SIG-M5 treated with dmso at 0.1 percent for 504 hours (cell line): ENCODE results near the gene ADIPOR2.
"Not testable (repeated sequence)": the region's sequence is repeated elsewhere in the genome, so short reads cannot be mapped to it uniquely, and the experiment has no call there.

Experiments
- DNase-seq: peaks from one replicate; lab custom pipeline; 2025; ENCODE audit not compliant: unreplicated experiment; lab: John Stamatoyannopoulos, UW

ADIPOR2 gene

DNA sequence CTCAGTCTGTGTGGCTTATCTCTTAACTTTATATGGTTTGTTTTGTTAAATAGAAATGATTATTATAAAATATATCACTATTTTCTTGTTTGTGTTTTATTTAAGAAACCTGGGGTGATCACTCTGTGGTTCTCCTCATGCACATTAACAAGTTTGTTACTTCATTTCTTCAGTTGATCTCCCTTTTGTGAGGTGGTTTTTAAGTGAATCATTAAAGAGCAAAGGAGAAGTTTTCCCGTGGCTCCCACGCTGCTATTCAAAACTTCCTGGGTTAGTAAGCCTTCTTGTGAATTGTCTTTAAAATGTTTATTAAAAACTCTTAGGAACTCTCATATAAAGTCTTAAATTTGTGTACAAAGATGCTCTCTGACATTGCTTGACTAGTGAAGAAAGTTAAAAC lies 11.8 kb downstream of the ADIPOR2 start:
- DNase-seq = no peak

DNA sequence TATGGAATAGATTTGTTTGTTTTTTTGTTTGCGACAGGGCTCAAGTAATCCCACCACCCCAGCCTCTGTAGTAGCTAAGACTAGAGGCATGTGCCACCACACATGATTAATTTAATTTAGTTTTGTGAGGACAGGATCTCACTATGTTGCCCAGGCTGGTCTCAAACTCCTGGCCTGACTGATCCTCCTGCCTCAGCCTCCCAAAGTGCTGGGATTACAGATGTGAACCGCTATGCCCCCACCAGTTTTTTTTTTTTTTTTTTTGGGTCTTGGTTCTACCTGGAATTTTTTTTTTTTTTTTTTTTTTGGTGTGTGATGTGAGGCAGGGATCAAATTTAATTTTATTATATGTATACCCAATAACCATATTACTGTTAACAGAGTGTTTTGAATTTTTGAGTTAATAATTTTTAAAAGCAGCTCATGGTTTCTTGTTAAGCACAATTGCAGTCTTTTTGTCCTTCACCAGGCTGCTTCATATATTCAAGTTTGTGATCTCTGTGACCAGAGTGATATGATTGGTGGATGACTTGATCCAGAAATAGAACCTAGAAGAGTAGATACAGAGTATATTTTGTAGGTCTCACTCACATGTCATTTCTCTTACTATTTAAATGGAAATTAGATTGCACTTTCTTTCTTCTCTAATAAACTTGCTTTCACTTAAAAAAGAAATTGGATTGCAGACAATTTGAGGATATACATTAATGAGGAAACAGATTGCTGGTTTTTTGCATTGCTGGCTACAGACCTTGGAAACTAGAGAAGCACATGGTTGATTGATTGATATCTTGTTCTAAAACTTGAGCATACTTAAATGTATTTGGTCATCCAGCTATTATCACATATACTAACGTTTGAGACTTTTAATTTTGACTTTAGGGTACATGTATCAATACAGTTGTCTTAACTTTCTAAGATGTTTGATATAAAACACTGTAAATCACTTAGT lies 13.2 kb downstream of the ADIPOR2 start:
- no peak for DNase-seq

DNA sequence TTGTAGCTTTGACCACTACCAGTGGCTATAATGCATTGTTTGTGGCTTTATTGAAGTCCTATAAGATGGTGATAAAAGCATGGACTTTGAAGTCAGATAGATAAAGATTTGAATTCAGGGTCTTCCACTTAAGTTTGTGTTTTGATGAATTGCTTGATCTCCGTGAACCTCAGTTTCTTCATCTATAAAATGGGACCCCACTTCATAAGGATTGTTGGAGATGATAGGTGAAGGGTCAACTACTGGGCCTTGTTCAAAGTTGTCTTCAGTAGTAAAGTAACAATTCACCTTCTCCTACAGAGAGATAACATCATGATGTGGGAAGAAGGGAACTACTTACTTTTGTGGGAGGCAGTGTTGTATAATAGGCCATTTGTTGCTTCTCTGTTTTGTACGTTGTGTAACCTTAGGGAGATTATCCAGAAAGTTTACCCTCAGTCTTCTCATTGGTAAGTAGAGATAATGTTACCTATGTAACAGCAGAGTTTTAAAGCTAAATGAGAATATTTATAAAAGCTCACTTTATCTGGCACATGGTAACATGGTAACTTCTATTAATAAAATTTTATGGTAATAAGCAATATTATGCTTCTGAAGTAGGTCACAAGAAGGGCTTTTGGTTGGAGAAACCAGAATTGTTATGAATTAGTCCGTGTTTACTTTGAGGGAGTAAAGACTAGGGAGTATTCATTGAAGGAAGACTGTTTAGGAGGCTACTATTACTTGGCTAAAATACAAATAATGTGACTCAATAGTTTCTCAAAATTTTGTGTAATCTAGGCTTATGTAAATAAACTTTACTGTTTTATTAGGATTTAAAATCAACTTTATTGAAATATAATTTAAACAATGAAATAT lies 15.1 kb downstream of the ADIPOR2 start:
- DNase-seq = no peak

DNA sequence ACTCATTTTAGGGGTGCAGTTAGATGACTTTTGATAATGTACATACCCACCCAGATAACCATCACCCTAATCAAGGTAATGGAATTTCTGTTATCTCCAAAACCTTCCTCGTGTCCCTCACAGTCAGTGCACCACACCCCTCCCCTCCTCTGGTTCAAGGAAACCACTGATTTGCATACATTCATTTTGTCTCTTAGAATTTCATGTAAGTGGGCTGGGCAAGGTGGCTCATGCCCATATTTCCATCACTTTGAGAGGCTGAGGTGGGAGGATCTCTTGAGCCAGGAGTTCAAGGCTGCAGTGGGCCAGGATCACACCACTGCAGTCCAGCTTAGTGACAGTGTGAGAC lies 15.7 kb downstream of the ADIPOR2 start:
- no peak for DNase-seq

DNA sequence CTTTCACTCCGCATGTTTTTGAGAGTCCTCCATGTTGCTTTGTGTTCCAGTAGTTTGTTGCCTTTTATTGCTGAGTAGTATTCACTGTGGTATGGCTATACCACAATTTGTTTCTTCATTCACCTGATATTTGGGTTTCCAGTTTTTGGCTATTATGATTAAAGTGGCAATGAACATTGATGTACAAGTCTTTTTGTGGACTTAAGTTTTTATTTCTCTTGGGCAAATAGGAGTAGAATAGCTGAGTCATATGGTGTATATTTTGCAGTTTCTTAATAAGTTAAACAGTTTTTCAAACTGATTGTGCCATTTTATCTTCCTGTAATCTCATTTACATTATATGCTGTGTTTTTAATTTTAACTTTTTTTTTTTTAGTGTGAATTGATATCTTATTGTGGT lies 16.2 kb downstream of the ADIPOR2 start:
- no peak for DNase-seq

DNA sequence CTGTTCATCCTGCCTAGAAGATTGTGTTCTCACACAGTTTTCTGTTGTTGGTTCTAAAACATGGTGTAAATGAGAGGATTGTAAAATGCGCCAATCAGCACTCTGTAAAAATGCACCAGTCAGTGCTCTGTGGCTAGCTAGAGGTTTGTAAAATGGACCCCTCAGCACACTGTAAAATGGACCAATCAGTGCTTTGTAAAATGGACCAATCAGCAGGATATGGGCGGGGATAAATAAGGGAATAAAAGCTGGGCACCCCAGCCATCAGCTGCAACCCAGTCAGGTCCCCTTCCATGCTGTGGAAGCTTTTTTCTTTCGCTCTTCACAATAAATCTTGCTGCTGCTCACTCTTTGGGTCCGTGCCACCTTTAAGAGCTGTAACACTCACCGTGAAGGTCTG lies 19.1 kb downstream of the ADIPOR2 start:
- DNase-seq = not testable (repeated sequence)

DNA sequence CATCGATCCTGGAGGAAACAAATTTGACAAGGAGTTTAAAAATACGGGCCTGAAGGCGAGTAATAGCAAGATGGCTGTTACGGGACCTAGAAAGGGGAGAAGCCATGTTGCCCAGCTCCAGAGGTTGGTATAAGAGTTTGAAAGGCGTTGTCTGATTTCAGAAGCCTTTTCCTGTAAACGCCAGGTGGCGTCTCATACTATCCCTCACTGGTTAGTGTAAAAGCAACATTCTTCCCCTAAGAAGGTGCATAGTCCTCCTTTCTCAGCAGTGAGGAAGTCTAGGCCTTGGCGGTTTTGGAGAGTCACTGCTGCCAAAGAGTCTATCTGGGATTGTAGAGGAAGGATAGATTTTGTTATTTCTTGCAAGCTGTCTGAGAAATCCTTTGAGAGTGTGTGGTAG lies 20.0 kb downstream of the ADIPOR2 start:
- not testable (repeated sequence) for DNase-seq

DNA sequence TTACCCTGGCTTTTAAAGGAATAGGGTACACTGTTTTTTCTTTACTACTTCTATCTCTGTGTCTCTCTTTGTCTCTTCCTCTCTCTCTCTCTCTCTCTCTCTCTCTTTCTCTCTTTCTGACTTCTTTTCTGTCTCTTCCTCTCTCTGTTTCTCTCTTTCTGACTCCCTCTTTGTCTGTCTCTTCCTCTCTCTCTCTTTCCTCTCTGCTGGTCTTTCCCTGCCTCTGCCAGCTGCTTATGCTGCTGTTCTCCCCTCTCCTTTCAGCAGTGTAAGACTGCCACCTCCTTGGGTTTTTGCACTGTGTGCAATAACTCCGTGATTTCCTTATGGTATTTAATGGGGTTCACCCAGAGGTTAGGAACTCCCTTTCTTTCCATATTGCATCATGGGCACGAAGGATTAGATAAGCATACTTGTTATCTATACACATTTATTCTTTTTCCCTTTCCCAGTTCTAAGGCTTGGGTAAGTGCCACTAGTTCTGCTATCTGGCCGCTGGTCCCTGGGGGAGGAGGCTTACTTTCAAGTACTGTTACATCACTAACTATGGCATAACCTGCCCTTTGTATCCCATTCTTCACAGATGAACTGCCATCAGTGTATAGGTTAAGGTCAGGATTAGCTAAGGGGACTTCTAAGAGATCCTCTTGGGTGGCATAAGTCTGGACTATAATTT lies 20.8 kb downstream of the ADIPOR2 start:
- DNase-seq = peak; percentile 42

DNA sequence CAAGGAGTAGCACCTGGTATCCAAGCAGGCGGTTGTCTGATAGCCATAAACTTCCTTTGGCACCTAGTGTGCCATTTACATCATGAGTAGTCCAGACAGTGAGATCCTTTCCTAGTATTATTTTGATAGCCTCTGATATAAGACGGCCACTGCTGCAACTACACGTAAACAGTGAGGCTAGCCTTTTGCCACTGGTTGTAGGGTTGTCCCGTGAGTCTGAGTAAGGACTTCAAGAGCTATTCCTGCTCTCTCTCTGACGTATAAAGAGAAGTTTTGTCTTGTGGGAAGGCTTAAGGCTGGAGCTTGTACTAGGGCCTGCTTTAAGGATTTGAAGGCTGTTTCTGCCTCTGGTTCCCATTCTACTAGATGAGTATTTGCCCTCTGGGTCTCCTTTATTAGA lies 21.4 kb downstream of the ADIPOR2 start:
- not testable (repeated sequence) for DNase-seq

DNA sequence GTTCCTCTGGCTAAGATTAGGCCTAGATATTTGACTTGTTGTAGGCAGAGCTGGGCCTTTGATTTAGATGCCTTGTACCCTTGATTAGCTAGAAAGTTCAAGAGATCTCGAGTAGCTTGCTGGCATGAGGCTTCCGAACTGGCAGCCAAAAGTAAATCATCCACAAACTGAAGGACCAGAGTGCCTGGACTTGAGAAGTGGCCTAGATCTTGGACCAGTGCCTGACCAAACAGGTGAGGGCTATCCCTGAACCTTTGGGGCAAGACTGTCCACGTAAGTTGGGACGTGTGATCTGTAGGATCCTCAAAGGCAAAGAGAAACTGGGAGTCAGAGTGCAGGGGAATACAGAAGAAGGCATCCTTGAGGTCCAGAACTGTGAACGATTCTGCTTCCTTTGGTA lies 22.0 kb downstream of the ADIPOR2 start:
- not testable (repeated sequence) for DNase-seq

DNA sequence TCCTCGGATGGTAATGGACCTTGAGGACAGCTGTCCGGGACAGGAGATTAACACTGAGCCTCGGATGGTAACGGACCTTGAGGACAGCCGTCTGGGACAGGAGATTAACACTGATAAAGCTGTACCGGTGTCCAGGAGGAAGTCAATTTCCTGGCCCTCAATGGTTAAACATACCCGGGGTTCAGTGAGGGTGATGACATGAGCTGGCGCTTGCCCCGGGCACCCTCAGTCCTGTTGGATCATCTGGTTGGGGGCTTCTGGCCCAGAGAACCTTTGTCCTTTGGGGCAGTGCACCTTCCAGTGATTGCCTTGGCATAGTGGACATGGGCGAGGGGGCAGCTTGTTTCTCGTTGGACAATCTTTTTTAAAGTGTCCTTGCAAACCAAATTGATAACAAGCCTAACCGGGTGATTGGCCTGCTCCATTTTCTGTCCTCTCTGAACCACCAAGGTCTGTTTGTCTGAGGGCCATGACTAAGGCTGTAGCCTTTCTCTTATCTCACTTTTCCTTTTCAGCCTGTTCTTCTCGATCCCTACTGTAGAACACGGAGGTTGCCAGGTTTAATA lies 23.0 kb downstream of the ADIPOR2 start:
- not testable (repeated sequence) for DNase-seq

DNA sequence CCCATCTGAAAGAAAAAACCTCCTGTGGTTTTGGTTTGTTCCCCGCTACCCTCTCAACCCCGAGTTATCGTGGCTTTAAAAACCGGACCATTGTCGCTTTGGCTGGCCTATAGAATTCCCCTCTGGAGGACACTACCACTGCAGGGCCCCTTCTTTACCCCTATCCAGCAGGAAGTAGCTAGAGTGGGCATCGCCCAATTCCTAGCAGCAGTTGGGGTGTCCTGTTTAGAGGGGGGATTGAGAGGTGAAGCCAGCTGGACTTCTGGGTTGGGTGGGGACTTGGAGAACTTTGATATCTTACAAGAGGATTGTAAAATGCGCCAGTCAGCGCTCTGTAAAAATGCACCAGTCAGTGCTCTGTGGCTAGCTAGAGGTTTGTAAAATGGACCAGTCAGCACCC lies 24.6 kb downstream of the ADIPOR2 start:
- not testable (repeated sequence) for DNase-seq

DNA sequence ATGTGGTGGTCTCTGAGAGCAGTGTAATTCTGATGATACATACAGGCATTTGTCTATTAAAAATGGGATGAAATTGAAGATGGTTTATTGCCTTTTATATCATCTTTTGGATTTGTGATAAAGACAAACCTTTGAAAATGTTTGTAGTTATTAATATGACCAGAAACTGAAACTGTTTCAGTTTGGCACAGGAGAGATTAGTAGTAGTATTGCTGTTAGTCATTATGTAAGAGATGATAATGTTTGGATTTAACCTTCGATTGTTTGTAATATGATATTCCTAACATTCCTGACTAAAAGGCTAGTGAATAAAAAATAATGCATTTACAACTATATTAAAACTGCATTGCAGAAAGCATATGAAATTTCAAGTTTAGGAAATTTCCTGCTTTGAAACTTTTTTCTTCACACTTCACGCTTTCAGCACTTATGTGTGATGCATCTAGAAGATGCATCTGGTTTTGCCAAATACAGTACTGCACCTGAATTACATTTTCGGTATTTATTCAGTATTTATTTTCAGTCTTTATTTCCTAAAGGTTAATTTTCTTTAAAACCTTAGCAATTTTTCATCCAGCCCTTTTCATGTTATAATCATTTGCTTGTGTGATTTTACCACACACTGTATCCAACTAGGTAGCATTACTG lies 25.5 kb downstream of the ADIPOR2 start:
- DNase-seq = no peak

DNA sequence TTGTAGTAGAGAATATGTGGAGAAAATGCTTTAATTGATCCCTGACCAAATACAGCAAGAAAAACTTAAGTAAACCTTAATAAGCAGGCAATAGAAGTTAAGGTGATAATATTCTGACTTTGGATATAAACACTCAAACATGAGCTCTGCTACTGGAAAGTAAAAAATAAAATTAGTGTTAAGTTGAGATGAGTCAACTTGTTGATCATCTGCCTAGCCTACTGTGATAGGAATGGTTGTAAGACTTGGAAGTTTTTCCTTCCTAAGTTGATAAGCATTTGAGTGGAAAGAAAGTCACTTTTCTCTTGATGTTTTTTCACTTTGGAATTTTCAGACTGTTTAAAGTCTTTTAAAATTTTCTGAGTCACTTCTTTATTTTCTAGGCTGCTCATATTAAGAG lies 26.0 kb downstream of the ADIPOR2 start:
- DNase-seq = no peak

DNA sequence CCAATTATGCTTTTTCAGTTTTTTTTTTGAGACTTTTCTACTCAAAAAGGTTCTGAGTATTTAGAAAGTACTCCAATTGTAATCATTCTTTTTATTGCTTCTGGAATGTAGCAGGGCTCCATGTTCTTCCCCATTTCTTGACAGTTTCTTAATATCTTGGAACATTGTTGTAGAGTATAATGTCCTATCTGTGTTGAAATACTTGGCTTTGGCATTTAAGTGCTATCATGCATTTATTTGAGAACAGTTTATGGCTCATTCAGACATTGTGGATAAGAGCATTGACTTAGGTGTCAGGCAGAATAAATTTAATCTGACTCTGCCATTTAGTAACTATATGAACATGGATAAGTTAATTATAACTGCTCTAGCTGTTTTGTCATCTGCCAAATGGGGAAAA lies 28.3 kb downstream of the ADIPOR2 start:
- no peak for DNase-seq

DNA sequence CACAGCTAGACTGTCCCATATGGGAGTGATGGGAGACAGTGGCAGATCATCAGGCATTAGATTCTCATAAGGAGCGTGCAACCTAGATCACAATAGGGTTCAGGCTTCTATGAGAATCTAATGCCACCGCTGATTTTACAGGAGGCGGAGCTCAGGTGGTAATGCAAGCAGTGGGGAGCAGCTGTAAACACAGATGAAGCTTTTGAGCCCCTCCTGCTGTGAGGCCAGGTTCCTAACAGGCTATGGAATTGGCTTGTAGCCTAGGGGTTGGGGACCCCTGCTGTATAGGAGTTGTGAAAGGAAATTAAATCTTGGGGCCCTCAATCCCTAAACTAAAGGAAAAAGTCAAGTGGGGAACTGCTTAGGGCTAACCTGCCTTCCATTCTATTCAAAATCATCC lies 29.6 kb downstream of the ADIPOR2 start:
- DNase-seq = no peak

DNA sequence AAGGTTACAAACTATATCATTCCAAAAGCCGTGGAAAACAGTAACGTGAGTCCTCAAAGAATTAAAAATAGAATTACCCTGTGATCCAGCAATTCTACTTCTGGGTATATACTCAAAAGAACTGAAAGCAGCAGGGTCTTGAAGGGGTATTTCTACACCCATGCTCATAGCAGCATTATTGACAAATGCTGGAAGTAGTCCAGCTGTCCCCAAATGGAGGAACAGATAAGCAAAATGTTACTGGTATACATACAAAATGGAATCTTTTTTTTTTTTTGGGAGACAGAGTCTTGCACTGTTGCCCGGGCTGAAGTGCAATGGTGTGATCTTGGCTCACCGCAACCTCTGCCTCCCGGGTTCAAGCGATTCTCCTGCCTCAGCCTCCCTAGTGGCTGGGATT lies 32.9 kb downstream of the ADIPOR2 start:
- no peak for DNase-seq

DNA sequence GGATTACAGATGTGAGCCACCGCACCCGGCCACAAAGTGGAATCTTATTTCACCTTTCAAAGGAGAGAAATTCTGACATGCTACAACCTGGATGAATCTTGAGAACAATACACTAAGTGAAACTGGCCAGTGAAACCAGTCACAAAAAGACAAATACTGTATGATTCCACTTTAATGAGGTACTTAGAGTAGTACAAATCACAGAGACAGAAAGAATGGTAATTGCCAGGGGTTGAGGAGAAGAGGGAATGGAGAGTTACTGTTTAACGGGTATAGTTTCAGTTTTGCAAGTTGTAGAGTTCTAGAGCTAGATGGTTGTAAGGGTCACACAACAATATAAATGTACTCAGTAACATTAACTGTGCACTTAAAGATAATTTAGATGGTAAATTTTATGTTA lies 33.4 kb downstream of the ADIPOR2 start:
- DNase-seq = no peak

DNA sequence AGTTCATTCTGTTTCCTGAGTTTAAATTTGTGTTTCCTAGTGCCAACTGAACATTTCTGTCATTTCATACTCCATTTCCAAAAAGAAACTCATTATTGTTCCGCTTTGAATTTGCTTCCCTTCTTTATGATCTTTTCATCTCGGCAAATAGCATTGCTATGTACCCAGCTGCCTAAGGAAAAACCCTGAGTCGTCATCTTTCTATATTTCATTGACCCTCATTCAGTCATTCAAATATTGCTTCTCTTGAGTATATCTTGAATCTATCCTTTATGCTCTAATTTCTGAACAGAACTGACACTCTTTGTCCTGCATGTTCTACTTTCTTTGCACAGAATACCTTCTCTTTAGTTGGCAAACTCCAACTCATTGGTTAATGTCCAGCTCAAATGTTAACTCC lies 35.9 kb downstream of the ADIPOR2 start:
- no peak for DNase-seq

DNA sequence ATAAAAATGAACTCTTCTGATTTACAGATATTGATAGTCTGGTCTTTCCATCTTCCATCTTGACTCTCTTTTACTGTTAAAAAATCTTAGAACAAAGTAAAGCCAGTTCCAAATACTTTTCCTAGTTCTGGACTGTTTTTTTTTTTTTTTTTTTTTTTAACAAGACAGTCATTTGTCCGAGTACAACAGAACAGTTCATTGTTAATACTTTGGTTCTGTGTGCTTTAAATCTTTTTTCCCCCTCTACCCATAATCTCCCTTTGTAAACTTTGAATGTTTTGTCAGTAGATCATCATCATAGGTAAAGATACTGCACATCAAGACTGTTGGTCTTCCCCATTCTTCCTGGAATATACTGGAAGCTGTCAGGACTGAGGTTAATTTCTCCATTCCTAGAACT lies 38.0 kb downstream of the ADIPOR2 start:
- no peak for DNase-seq
